Measurements from ENCODE around the gene MEI1.
A peak's percentile ranks its signal among the peaks of the same experiment; 100 is the strongest.

MEI1 gene

GRCh38 chr22:41752011-41752970 is 53.0 kb downstream of the MEI1 start:
- no peak for DNase-seq

- no peak for DNase-seq
Measured at GRCh38 chr22:41753984-41754383, 54.7 kb downstream of the MEI1 start.

- DNase-seq, result no peak
Measured at GRCh38 chr22:41757502-41757901, 58.2 kb downstream of the MEI1 start.

- no peak for DNase-seq
Measured at GRCh38 chr22:41758231-41758630, 58.9 kb downstream of the MEI1 start.

- DNase-seq, result no peak
Measured at GRCh38 chr22:41762980-41763779, 63.9 kb downstream of the MEI1 start.

- DNase-seq, result no peak
Measured at GRCh38 chr22:41766476-41766875, 67.2 kb downstream of the MEI1 start.

- no peak for DNase-seq
Measured at GRCh38 chr22:41768430-41768829, 69.1 kb downstream of the MEI1 start.

- no peak for DNase-seq
Measured at GRCh38 chr22:41770715-41771468, 71.6 kb downstream of the MEI1 start.

GRCh38 chr22:41772198-41772597 is 72.9 kb downstream of the MEI1 start:
- no peak for DNase-seq

GRCh38 chr22:41772645-41773044 is 73.3 kb downstream of the MEI1 start:
- DNase-seq, result no peak

GRCh38 chr22:41775338-41775737 is 76.0 kb downstream of the MEI1 start:
- no peak for DNase-seq

- no peak for DNase-seq
Measured at GRCh38 chr22:41775976-41776375, 76.7 kb downstream of the MEI1 start.

- no peak for DNase-seq
Measured at GRCh38 chr22:41776381-41776780, 77.1 kb downstream of the MEI1 start.

- DNase-seq, result no peak
Measured at GRCh38 chr22:41777749-41778425, 78.6 kb downstream of the MEI1 start.

- DNase-seq, result no peak
Measured at GRCh38 chr22:41779929-41780505, 80.7 kb downstream of the MEI1 start.

GRCh38 chr22:41780746-41781505 is 81.6 kb downstream of the MEI1 start:
- peak; percentile 33 for DNase-seq

GRCh38 chr22:41781507-41781906 is 82.2 kb downstream of the MEI1 start:
- DNase-seq, result no peak

- no peak for DNase-seq
Measured at GRCh38 chr22:41782316-41782715, 83.0 kb downstream of the MEI1 start.

GRCh38 chr22:41782751-41783150 is 83.4 kb downstream of the MEI1 start:
- DNase-seq, result no peak

GRCh38 chr22:41787331-41787730 is 88.0 kb downstream of the MEI1 start:
- DNase-seq, result no peak

- no peak for DNase-seq
Measured at GRCh38 chr22:41793871-41794270, 94.6 kb downstream of the MEI1 start.

All from KG1 (cell line).